Stimulated activated naive CD8-positive, alpha-beta T cell treated with anti-CD3 and anti-CD28 coated beads, Interleukin-15, Interleukin-2, amounts not matched to agents 100 ng/mL and 50 ng/mL, for 24 hours (primary cell): ENCODE measurements around the gene RHEB.

Experiments
- H3K27ac Mint-ChIP-seq: one replicate; pipeline ENCODE4 v1.8.0; 2021; ENCODE audit warnings: mild to moderate bottlenecking, mixed read lengths
- H3K27me3 Mint-ChIP-seq: one replicate; pipeline ENCODE4 v1.8.0; 2021; ENCODE audit warnings: mixed read lengths
- H3K36me3 Mint-ChIP-seq: one replicate; pipeline ENCODE4 v1.8.0; 2021; ENCODE audit warnings: low read depth, mixed read lengths
- H3K4me1 Mint-ChIP-seq: one replicate; pipeline ENCODE4 v1.8.0; 2021; ENCODE audit warnings: low read depth, mixed read lengths
- H3K4me3 Mint-ChIP-seq: one replicate; pipeline ENCODE4 v1.8.0; 2021; ENCODE audit warnings: mild to moderate bottlenecking, mixed read lengths
- H3K9me3 Mint-ChIP-seq: one replicate; pipeline ENCODE4 v1.8.0; 2021; ENCODE audit warnings: mixed read lengths

The RHEB gene

DNA sequence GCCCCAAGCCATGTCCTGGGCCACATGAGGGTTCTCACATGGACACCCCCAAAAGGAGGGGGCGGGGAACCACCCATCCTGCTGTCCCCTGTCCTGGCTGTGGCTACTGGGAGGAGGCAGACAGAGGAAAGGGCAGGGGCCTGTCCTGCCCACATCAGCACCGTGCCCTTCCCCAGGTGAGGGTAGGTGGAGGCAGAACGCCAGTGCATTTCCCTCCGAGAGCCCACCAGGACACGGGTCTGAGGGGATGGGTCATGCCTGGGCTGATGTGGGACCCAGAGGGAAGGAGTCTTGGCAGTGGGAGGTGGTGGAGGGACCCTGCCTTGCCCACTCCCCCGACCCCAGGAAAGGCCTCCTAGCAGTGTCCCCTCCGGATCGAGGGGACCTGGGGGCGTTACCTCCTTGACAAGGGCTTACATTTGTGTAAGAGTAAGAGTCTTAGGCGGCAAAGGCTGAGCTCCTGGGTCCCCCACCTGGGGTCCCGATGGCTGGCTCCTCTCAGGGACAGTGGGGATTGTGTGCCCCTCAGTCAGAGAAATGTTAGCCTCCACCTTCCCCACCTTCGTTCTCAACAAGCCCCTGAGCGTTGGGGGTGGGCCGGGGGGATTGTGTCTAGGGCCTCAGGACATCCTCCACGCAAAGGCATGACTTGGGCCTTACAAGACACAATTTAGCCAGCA lies 85.8 kb downstream of the RHEB start:
- Mint-ChIP-seq H3K27ac (no peak overlapping the region), H3K9me3 (no peaks in the 10 kb centered on the region), H3K27me3 (no peaks in the 10 kb centered on the region), H3K4me1 (peaks cover 32% of the 10 kb centered on the region), H3K36me3 (no peaks in the 10 kb centered on the region), H3K4me3 (no peak overlapping the region)

DNA sequence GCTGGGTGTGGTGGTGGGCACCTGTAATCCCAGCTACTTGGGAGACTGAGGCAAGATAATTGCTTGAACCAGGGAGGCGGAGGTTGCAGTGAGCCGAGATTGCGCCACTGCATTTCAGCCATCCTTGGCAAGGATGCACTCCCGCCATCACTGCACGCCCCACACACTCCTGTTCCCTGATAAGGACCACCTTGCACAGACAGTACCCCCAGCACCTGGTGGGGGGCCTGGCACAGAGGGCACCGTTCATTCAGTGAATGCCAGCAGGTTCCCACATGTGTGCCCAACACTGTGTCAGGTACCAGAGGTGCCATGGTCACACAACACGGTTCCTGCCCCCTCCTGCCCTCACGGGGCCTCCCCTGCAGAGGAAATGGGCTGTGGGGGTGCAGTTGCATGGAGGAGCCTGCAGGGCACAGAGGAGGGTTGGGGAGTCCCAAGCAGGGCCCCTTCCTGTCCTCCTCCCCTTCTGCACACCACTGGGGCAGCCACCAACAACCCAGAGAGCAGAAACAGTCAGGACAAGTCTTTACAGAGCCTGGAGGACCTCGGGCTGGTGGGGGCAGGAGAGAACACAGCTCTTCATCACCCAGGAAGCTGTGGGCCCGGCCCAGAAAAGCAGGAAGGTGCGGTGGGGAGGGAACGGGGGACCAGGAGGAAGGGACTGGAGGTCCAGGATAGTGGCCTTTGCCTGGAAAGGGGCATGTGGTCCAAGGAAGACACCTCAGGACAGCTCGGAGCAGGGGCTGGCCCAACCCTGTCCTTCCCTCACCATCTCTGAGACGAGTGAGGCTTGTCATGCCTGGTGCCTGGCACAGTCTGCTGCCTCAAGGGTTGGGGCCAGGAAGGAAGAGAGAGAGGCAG lies 86.8 kb downstream of the RHEB start:
- Mint-ChIP-seq H3K36me3 (no peaks in the 10 kb centered on the region), H3K4me1 (peaks cover 42% of the 10 kb centered on the region), H3K27ac (peak overlapping the region; percentile 67), H3K4me3 (no peak overlapping the region), H3K27me3 (no peaks in the 10 kb centered on the region), H3K9me3 (no peaks in the 10 kb centered on the region)

DNA sequence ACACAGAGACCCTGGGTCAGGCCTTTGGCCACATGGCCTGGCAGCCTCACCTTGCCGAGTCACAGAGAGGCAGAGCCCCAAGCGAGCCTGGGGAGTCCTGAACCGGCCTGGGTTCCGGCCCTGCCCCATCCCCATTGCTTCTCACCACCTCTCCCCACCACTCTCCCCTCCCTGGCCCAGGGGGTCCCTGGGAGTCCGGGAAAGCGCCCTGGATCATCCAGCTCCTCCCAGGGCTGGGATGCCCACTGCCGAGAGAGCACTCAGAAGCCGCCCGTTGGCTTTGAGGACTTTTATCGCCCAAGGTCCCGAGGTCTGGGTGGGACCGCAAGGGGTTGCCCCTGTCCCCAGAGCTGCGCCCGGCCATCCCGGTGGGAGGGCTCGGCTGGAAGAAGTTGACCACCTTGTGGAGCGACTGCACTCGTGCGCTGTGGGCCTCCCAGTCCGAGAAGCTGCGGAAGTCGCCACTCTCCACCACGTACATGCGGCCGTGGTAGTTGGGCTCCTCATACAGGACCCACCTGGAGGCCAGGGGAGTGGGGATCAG lies 87.9 kb downstream of the RHEB start:
- H3K4me1 Mint-ChIP-seq = peaks cover 45% of the 10 kb centered on the region
- no peak overlapping the region for H3K4me3 Mint-ChIP-seq
- H3K27me3 Mint-ChIP-seq = no peaks in the 10 kb centered on the region
- no peaks in the 10 kb centered on the region for H3K9me3 Mint-ChIP-seq
- H3K27ac Mint-ChIP-seq = no peak overlapping the region
- H3K36me3 Mint-ChIP-seq = no peaks in the 10 kb centered on the region

DNA sequence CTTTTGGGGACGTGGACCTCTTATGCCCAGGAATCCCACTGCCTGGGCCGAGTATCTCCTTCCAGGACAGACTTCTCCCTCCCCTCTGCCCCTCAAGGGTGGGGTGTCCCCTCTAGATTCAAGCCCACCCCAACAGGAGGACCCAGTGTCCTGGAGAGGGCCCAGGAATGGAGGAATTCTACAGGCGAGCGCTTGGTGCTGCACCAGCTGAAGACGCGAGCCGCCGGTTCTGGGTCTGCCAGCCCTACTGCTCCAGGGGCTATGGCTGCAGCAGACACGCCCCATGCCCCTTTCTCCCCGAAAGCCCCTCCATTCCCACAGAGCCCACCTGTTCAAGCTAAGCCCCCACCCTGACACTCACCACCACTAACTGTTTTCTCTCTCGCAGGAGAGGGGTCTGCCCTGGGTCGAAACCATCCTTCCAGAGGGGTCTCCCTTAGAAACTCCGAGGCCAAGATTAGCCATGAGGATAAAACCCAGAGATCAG lies 88.4 kb downstream of the RHEB start:
- Mint-ChIP-seq H3K4me3 (no peak overlapping the region), H3K9me3 (no peaks in the 10 kb centered on the region), H3K27me3 (no peaks in the 10 kb centered on the region), H3K27ac (no peak overlapping the region), H3K36me3 (no peaks in the 10 kb centered on the region), H3K4me1 (peaks cover 45% of the 10 kb centered on the region)

DNA sequence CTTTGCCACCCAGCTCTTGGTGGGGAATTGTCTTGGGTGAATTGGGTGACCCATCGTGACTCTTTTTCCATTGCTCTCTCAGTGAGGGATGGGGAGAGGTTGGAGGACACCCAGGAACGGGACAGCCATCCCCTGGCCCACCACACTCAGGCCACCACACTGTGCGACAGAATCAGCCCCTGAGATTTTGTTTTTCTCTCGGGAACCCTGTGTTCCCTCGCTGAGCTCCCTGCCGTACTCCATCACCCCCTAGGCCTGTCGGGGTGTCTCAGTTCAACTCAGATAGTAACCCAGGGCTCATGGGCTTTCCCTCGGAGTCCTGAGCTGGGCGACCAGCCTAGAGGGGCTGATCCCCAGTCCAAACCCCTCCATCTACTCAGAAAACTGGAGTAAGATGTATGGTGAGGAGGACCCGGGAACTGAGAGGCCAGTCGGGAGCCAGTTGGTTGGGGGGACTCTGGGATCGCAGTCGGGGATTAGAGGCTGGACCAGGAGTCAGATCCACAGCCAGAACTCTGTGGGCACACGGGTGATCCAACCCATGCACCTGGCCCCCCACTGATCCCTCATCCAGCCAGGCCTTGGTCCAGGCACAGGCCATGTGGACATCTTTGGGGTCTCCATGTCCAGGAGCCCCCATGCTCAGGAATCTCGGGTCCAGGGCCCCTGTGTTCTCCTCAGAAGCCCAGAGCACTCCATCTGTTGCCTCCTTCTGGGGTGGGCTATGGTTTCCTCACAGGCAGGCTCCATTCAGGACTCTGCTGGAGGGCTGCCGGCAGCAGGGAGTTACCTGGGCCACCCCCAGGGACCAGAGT lies 89.1 kb downstream of the RHEB start:
- Mint-ChIP-seq H3K27me3 (no peaks in the 10 kb centered on the region), H3K9me3 (no peaks in the 10 kb centered on the region), H3K36me3 (no peaks in the 10 kb centered on the region), H3K4me1 (peaks cover 45% of the 10 kb centered on the region), H3K27ac (no peak overlapping the region), H3K4me3 (no peak overlapping the region)

DNA sequence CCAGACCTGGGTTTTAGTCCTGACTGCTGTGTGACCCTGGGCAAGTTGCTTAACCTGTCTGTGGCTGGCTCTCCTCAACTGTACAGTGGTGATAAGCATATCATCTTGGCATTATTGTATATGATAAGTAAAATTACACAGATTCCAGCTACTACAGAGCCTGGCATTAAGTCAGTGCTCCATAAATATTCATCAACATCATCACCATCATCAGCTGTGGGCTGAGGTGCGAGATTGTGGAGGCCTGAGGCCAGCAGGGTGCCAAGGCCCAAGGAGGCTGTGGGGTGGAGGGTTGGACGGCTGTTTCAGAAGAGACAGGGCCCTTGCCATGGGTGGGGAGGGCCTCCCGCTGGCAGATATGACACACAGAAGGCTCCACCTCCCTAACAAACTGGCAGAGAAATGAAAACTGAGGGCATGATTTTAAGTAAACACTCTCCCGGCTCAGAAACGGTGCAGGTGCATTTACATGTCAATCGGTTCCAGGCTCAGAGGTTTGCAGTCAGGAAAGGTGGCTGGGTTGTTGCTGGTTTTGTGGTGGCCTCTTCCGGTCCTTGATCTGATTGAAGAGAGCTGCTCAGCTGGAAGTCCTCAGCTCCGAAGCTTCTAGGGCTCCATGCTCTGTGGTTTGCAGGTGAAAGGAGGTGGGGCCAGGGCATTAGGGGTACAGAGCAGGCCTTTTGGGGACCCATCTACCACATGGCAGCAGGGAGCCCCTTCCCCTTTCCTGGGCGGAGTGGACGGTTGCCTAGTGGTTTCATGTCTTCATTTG lies 89.9 kb downstream of the RHEB start:
- H3K4me3 Mint-ChIP-seq = peak overlapping the region; percentile 10
- H3K27me3 Mint-ChIP-seq = no peaks in the 10 kb centered on the region
- no peaks in the 10 kb centered on the region for H3K9me3 Mint-ChIP-seq
- peaks cover 45% of the 10 kb centered on the region for H3K4me1 Mint-ChIP-seq
- H3K27ac Mint-ChIP-seq = peak overlapping the region; percentile 50
- H3K36me3 Mint-ChIP-seq = no peaks in the 10 kb centered on the region

DNA sequence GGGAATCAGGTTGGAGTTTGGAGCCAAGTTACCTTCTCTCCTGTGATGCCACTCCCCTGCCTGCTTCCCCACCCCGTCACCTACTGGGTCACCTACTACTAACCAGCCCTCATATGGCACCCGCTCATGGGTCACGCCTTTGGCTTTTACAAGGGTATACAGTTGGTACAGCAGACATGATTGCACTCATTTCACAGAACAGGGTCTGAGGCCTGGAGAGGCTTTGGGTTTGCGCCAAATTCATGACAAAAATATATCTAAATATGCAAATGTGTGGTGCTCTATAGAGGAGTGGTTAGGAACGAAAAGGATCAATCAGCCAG lies 90.5 kb downstream of the RHEB start:
- Mint-ChIP-seq H3K4me1 (peaks cover 45% of the 10 kb centered on the region), H3K9me3 (no peaks in the 10 kb centered on the region), H3K27ac (no peak overlapping the region), H3K27me3 (no peaks in the 10 kb centered on the region), H3K36me3 (no peaks in the 10 kb centered on the region), H3K4me3 (no peak overlapping the region)

DNA sequence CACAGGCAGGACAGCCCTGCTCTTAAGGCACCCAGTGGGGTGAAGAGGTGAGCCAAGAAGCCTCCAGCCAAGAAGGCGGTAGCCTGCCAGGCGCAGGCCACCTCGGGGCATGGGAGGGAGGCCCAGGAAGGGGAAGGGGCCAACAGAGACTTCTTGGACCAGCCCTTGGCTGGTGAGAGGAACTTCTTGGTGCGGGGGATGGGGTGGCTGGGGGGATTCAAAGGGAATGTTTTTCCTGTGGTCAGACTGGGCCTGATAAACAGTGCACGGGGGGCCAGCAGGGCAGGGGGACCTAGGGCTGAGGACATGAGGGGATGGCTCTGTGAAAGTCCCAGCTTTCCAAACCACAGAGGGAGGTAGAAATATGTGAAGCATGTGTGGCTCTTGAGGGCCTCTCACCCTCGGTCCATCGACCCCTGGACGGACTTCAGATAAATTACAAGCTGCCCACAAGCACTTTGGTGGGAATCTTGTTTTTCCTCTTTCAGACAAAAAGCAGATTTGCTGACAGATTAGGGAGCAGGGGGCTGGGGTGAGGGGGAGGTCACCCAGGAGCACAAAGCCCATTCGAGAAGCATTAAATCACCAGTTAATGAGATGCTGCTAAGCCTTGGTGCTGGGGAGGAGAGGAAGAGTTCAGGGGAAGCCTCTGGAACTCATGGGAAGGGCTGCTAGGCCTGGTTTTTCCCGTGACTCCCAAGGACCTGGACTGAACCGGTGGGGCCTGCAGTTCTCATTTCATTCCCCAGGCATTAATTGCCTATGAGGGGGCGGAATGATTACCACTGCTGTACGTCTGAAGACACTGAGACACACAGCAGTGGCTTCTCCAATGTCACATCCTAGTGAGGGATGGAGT lies 91.1 kb downstream of the RHEB start:
- H3K27ac Mint-ChIP-seq = no peak overlapping the region
- no peaks in the 10 kb centered on the region for H3K27me3 Mint-ChIP-seq
- no peak overlapping the region for H3K4me3 Mint-ChIP-seq
- no peaks in the 10 kb centered on the region for H3K9me3 Mint-ChIP-seq
- no peaks in the 10 kb centered on the region for H3K36me3 Mint-ChIP-seq
- H3K4me1 Mint-ChIP-seq = peaks cover 45% of the 10 kb centered on the region

DNA sequence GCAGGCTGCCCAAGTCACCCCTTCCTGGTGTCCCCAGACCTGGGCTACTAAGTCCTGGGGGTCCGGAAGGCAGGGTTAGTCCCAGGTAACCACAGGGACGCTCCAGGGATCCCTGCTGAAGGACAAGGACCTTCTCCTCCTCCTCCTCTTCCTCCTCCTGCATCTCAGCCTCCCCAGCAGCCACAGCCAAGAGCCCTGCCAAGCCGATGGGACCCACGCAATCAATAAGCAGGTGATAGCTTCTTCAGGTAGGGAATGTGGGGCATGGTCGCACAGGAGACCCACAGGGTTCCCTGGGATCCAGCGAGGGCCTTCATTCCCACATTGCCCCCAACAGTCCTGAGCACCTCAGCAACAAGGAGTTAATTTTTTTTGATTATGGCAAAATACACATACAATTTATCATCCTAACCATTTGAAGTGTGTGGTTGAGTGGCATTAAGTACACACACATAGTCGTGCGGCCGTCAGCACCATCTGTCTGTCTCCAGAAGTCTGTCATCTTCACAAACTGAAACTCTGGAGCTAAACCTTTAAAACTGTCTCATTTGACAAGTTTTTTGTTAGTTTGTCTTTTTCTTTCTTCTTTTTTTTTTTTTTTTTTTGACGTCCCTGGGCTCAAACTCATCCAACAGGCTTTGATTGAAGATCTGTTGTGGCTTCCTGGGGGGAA lies 91.9 kb downstream of the RHEB start:
- no peak overlapping the region for H3K4me3 Mint-ChIP-seq
- no peaks in the 10 kb centered on the region for H3K27me3 Mint-ChIP-seq
- H3K9me3 Mint-ChIP-seq = no peaks in the 10 kb centered on the region
- peaks cover 41% of the 10 kb centered on the region for H3K4me1 Mint-ChIP-seq
- H3K27ac Mint-ChIP-seq = no peak overlapping the region
- no peaks in the 10 kb centered on the region for H3K36me3 Mint-ChIP-seq

DNA sequence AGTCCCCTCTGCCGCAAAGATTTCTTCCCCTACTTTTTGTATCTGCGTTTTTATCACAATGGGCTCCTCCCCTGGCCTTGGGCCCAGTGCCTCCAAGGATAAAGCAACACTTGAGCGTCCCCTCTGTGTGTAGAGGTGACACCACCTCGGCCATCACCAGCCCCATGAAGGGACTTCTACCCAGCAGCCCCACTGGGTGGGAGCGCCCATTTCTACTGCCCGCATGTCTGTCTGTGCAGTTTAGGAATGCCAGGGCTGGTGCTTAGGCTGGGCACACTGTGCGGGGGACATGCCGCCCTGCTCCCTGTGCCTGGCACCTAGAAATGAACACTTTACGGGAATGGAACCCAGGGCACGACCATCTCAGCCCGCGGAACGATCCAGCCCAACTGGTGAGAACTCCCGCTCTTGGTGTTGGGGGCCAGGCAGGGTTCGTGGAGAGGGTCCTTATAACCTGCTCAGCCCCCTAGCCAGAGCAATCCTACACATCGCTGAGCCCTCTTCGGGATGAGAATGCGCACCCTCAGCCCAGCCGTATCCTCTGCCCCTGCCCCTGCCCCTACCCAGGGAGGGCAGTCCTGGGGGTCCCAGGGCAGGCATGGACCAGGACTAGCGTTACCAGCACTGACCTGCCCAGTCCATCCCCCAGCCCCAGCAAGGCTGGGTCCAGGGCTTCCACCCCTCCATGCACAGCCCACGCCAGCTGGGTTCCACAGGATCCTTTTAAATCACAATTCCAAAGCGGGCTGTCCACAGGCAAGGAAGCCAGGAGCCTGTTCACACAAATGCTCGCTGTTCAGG lies 92.6 kb downstream of the RHEB start:
- peaks cover under 1% of the 10 kb centered on the region for H3K27me3 Mint-ChIP-seq

DNA sequence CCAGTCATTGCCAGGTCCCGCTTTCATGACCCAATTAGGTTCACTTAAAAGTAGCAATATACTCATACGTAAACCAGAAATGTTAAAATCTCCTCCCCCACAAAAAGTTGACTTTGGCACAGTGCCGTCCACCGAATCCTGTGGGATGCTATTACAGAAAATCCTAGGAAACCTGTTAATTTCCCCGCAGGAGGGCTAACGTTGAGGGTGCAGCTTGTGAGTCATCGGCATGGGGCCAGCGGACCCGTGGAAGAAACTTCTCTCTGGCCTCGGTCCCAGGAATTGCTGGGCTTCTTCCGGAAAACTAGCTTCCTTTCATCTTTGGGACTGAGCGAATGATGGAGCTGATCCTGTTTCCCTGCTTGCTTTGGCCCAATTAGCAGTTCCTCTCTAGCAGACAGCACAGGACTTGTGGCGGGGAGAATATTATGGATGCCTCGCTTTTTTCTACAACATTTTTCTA lies 93.2 kb downstream of the RHEB start:
- H3K27me3 Mint-ChIP-seq = peaks cover 4% of the 10 kb centered on the region
- H3K36me3 Mint-ChIP-seq = peaks cover 4% of the 10 kb centered on the region
- H3K9me3 Mint-ChIP-seq = peaks cover 6% of the 10 kb centered on the region
- H3K27ac Mint-ChIP-seq = no peak overlapping the region
- peaks cover 33% of the 10 kb centered on the region for H3K4me1 Mint-ChIP-seq
- no peak overlapping the region for H3K4me3 Mint-ChIP-seq

More for the DNA sequence above, 92.6 kb downstream of the RHEB start:
- H3K4me3 Mint-ChIP-seq = no peak overlapping the region
- peaks cover 35% of the 10 kb centered on the region for H3K4me1 Mint-ChIP-seq
- H3K27ac Mint-ChIP-seq = no peak overlapping the region
- H3K36me3 Mint-ChIP-seq = peaks cover under 1% of the 10 kb centered on the region
- peaks cover under 1% of the 10 kb centered on the region for H3K9me3 Mint-ChIP-seq

DNA sequence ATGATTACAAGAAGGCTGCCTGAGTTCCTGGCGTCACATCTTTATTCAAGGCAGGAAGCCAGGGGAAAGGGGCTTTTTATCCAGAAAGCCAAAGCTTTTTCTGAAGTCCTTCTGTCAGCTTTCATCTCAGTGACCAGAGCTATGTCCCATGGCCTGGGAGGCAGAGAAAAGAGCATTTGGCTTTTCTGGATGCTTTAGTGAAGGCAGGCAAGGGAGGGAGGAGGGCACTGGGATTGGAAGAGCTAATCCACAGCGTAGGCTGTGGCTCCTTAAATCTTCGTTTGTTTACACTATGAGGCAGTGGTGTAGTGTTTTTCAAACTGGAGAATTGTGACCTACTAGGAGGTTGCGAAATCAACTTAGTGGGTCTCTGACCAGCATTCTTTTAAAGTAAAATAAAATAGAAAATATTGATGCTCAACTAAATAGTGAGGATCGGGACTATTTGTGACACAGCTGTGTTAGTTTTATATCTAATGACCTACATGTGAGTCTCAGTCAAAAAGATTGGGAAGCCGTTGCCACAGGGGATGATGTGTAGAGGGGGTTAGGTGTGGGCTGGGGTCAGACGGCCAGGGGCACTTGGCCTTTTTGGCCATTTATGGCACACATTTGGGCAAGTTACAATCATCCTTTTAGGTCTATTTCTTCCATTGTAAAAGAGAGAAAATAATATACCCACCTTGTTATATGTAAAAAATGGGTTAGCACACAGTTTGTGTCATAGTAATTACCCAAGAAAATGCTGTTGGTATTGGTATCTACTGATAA lies 93.8 kb downstream of the RHEB start:
- Mint-ChIP-seq H3K36me3 (peaks cover 4% of the 10 kb centered on the region), H3K27ac (no peak overlapping the region), H3K4me1 (peaks cover 31% of the 10 kb centered on the region), H3K4me3 (no peak overlapping the region), H3K27me3 (peaks cover 4% of the 10 kb centered on the region), H3K9me3 (peaks cover 6% of the 10 kb centered on the region)
